Skeletal muscle cell (primary cell): Measurements from ENCODE around the gene RGS8.

Source experiments
- DNase-seq: peaks from one replicate; pipeline ENCODE4 v3.0.0-alpha.2; 2010; ENCODE audit warnings: low read depth
- H3K4me3 ChIP-seq: 2 replicates; pipeline ENCODE4 v1.5.1; 2011; ENCODE audit warnings: low read depth, mild to moderate bottlenecking, control low read depth, low read length, moderate library complexity

RGS8 gene

GRCh38 chr1:182649041-182649440 lies 35.3 kb downstream of the RGS8 start:
- H3K4me3 ChIP-seq: no peak overlapping the region
- DNase-seq: no peak

GRCh38 chr1:182646739-182647138 lies 37.6 kb downstream of the RGS8 start:
- no peak overlapping the region for H3K4me3 ChIP-seq
- no peak for DNase-seq

GRCh38 chr1:182644886-182645285 lies 39.5 kb downstream of the RGS8 start:
- H3K4me3 ChIP-seq: no peak overlapping the region
- DNase-seq: no peak

GRCh38 chr1:182643699-182644098 lies 40.7 kb downstream of the RGS8 start:
- no peak for DNase-seq
- no peak overlapping the region for H3K4me3 ChIP-seq

- DNase-seq: no peak
These were observed 41.9 kb downstream of the RGS8 start for GRCh38 chr1:182642461-182642860.

GRCh38 chr1:182641561-182641960 lies 42.8 kb downstream of the RGS8 start:
- no peak overlapping the region for H3K4me3 ChIP-seq
- DNase-seq: no peak

More at GRCh38 chr1:182642461-182642860, 41.9 kb downstream of the RGS8 start:
- no peak overlapping the region for H3K4me3 ChIP-seq

GRCh38 chr1:182639330-182639729 lies 45.1 kb downstream of the RGS8 start:
- no peak overlapping the region for H3K4me3 ChIP-seq
- no peak for DNase-seq

- H3K4me3 ChIP-seq: no peak overlapping the region
- no peak for DNase-seq
These were observed 46.6 kb downstream of the RGS8 start for GRCh38 chr1:182637769-182638168.

- H3K4me3 ChIP-seq: no peak overlapping the region
- no peak for DNase-seq
These were observed 48.5 kb downstream of the RGS8 start for GRCh38 chr1:182635871-182636270.
